IMR-90 (cell line): Measurements from ENCODE around the gene XPR1. TPM values are rescaled to one million over a fixed set of nuclear protein-coding genes. Genes with fewer than 3 reads are reported as not detected.

Experiments
- ATAC-seq: fragments of 200-7000 bp; cut with Tn5 transposase; 2 replicates; pipeline ENCODE4 v1.9.1; 2020; ENCODE audit warnings: low read depth, mild to moderate bottlenecking, moderate library complexity
- BruUV-seq: library from RNA; stranded (reverse); fragments of 400-500 nt; replicated peaks from 2 replicates; lab custom pipeline; 2021; lab: Mats Ljungman, UMichigan
- CTCF ChIA-PET: fragments of 300-600 bp; formaldehyde crosslinking; extraction: SDS; loops from one replicate; lab custom pipeline; 2021; ENCODE audit warnings: antibody characterized with exemption; lab: Yijun Ruan, JAX
- POLR2A ChIA-PET: fragments of 300-600 bp; sonication (Branson Sonifier 250); formaldehyde crosslinking; loops from one replicate; lab custom pipeline; 2022; ENCODE audit warnings: antibody characterized with exemption; ENCODE audit not compliant: unreplicated experiment; lab: Charles Lee
- DNase-seq: peaks from one replicate; pipeline ENCODE4 v3.0.0; 2013
- H2AFZ ChIP-seq: replicated peaks from 2 replicates; pipeline ENCODE3; 2013; ENCODE audit warnings: low read length, mild to moderate bottlenecking; ENCODE audit not compliant: poor library complexity
- H2AK5ac ChIP-seq: 2 replicates; pipeline ENCODE4 v1.6.1; 2013; ENCODE audit warnings: low read depth, low read length, inconsistent platforms
- H2AK9ac ChIP-seq: replicated peaks from 2 replicates; pipeline ENCODE3; 2013; ENCODE audit warnings: mild to moderate bottlenecking, low read depth, low read length, moderate library complexity; ENCODE audit not compliant: poor library complexity
- H2BK120ac ChIP-seq: 2 replicates; pipeline ENCODE4 v1.6.1; 2013; ENCODE audit warnings: low read depth, low read length, inconsistent platforms
- H2BK15ac ChIP-seq: 3 replicates; pipeline ENCODE4 v1.6.1; 2013; ENCODE audit warnings: low read depth, low read length, inconsistent platforms
- H2BK20ac ChIP-seq: 2 replicates; pipeline ENCODE4 v1.6.1; 2013; ENCODE audit warnings: low read depth, mild to moderate bottlenecking, inconsistent platforms, low read length, moderate library complexity
- H2BK5ac ChIP-seq: 2 replicates; pipeline ENCODE4 v1.6.1; 2013; ENCODE audit warnings: mild to moderate bottlenecking, low read depth, low read length, inconsistent platforms; ENCODE audit not compliant: poor library complexity, severe bottlenecking
- H3K14ac ChIP-seq: replicated peaks from 2 replicates; pipeline ENCODE4 v1.6.1; 2013; ENCODE audit warnings: low read depth, low read length, inconsistent platforms
- H3K18ac ChIP-seq: 2 replicates; pipeline ENCODE4 v1.6.1; 2013; ENCODE audit warnings: low read depth, low read length, control low read depth
- H3K23ac ChIP-seq: 2 replicates; pipeline ENCODE4 v1.6.1; 2013; ENCODE audit warnings: low read depth, low read length, inconsistent platforms
- H3K27ac ChIP-seq: 2 replicates; pipeline ENCODE4 v1.5.1; 2013; ENCODE audit warnings: mild to moderate bottlenecking, control low read depth, low read length; ENCODE audit not compliant: insufficient read depth
- H3K27me3 ChIP-seq: 2 replicates; pipeline ENCODE4 v1.6.1; 2013; ENCODE audit warnings: low read length; ENCODE audit not compliant: control insufficient read depth, insufficient read depth
- H3K36me3 ChIP-seq: 2 replicates; pipeline ENCODE4 v1.6.1; 2013; ENCODE audit warnings: low read length, mixed read lengths; ENCODE audit not compliant: control insufficient read depth, insufficient read depth
- H3K4ac ChIP-seq: 2 replicates; pipeline ENCODE4 v1.6.1; 2013; ENCODE audit warnings: low read depth, low read length, inconsistent platforms
- H3K4me1 ChIP-seq: 2 replicates; pipeline ENCODE4 v1.6.1; 2013; ENCODE audit warnings: low read length, mixed read lengths; ENCODE audit not compliant: control insufficient read depth, insufficient read depth
- H3K4me2 ChIP-seq: 2 replicates; pipeline ENCODE4 v1.6.1; 2013; ENCODE audit warnings: low read depth, mild to moderate bottlenecking, control low read depth, low read length, moderate library complexity
- H3K4me3 ChIP-seq: 2 replicates; pipeline ENCODE4 v1.5.1; 2013; ENCODE audit warnings: low read depth, mild to moderate bottlenecking, control low read depth, low read length, moderate library complexity; ENCODE audit not compliant: insufficient read depth
- H3K56ac ChIP-seq: 2 replicates; pipeline ENCODE4 v1.6.1; 2013; ENCODE audit warnings: low read length, inconsistent platforms; ENCODE audit not compliant: insufficient read depth; ENCODE audit errors: extremely low read depth
- H3K79me1 ChIP-seq, 2 experiments: 2 replicates each; pipeline ENCODE4 v1.6.1; 2013; ENCODE audit warnings: low read length in 2 of 2, inconsistent platforms in 1 of 2, low read depth in 1 of 2
- H3K9ac ChIP-seq: 2 replicates; pipeline ENCODE4 v1.6.1; 2013; ENCODE audit warnings: low read depth, low read length, control low read depth
- H3K9me1 ChIP-seq: 2 replicates; pipeline ENCODE4 v1.6.1; 2013; ENCODE audit warnings: low read length, inconsistent platforms; ENCODE audit not compliant: insufficient read depth
- H3K9me3 ChIP-seq: 2 replicates; pipeline ENCODE4 v1.6.1; 2013; ENCODE audit warnings: low read length; ENCODE audit not compliant: control insufficient read depth, insufficient read depth
- H4K20me1 ChIP-seq: 2 replicates; pipeline ENCODE4 v1.6.1; 2013; ENCODE audit warnings: low read length, inconsistent platforms; ENCODE audit not compliant: insufficient read depth
- H4K5ac ChIP-seq: 2 replicates; pipeline ENCODE4 v1.6.1; 2013; ENCODE audit warnings: mild to moderate bottlenecking, low read depth, low read length, control low read depth
- H4K8ac ChIP-seq, 2 experiments: 2 replicates each; pipeline ENCODE4 v1.6.1; 2013; ENCODE audit warnings: low read depth in 2 of 2, low read length in 2 of 2, control low read depth in 1 of 2, inconsistent platforms in 1 of 2
- H4K91ac ChIP-seq: 2 replicates; pipeline ENCODE4 v1.6.1; 2013; ENCODE audit warnings: low read depth, low read length, inconsistent platforms; ENCODE audit not compliant: insufficient read depth
- BHLHE40 ChIP-seq: fragments of 150-350 bp; IDR thresholded peaks from 2 replicates; pipeline ENCODE4 v1.6.1; 2016; ENCODE audit warnings: mild to moderate bottlenecking, low read depth, low read length
- CEBPB ChIP-seq: IDR thresholded peaks from 2 replicates; pipeline ENCODE4 v1.6.1; 2012; ENCODE audit warnings: low read depth, low read length, improper control_type of control experiment
- CHD1 ChIP-seq: IDR thresholded peaks from 2 replicates; pipeline ENCODE4 v1.6.1; 2012; ENCODE audit warnings: low read depth, low read length, improper control_type of control experiment
- CTCF ChIP-seq: conservative IDR thresholded peaks from 2 replicates; pipeline ENCODE4 v1.5.1; 2012; ENCODE audit warnings: mild to moderate bottlenecking, low read depth, low read length, improper control_type of control experiment
- ELK1 ChIP-seq: fragments of 150-350 bp; IDR thresholded peaks from 2 replicates; pipeline ENCODE4 v1.6.1; 2016; ENCODE audit warnings: low read depth, mild to moderate bottlenecking, low read length, moderate library complexity, borderline replicate concordance
- FOS ChIP-seq: fragments of 150-350 bp; IDR thresholded peaks from 2 replicates; pipeline ENCODE4 v1.6.1; 2016; ENCODE audit warnings: low read depth, low read length
- MAFK ChIP-seq: IDR thresholded peaks from 2 replicates; pipeline ENCODE4 v1.6.1; 2012; ENCODE audit warnings: low read depth, low read length, improper control_type of control experiment
- MAZ ChIP-seq: IDR thresholded peaks from 2 replicates; pipeline ENCODE4 v1.6.1; 2012; ENCODE audit warnings: low read depth, mild to moderate bottlenecking, low read length, improper control_type of control experiment, moderate library complexity, borderline replicate concordance
- MXI1 ChIP-seq: IDR thresholded peaks from 2 replicates; pipeline ENCODE4 v1.6.1; 2012; ENCODE audit warnings: low read depth, mild to moderate bottlenecking, low read length, moderate library complexity, borderline replicate concordance
- NFE2L2 ChIP-seq: fragments of 150-350 bp; IDR thresholded peaks from 2 replicates; pipeline ENCODE4 v1.6.1; 2016; ENCODE audit warnings: low read depth, mild to moderate bottlenecking, low read length
- POLR2A ChIP-seq: IDR thresholded peaks from 2 replicates; pipeline ENCODE4 v1.6.1; 2012; ENCODE audit warnings: mild to moderate bottlenecking, low read depth, low read length
- RAD21 ChIP-seq: IDR thresholded peaks from 2 replicates; pipeline ENCODE4 v1.6.1; 2012; ENCODE audit warnings: low read length, improper control_type of control experiment
- RCOR1 ChIP-seq: IDR thresholded peaks from 2 replicates; pipeline ENCODE4 v1.6.1; 2012; ENCODE audit warnings: mild to moderate bottlenecking, low read length, improper control_type of control experiment; ENCODE audit not compliant: insufficient replicate concordance
- SMC3 ChIP-seq: fragments of 150-350 bp; IDR thresholded peaks from 2 replicates; pipeline ENCODE4 v1.6.1; 2016; ENCODE audit warnings: low read depth, mild to moderate bottlenecking, antibody characterized with exemption, low read length, moderate library complexity
- WGBS, 2 experiments: methylation state at CpG; one replicate each; pipeline versions ENCODE4 v1.1.5 to v1.1.7; 2013; ENCODE audit warnings: missing lambda C conversion rate in 2 of 2; ENCODE audit not compliant: insufficient read length in 1 of 2; ENCODE audit errors: extremely low coverage in 2 of 2; 5-methylcytosine and 5-hydroxymethylcytosine counted together
- dilution Hi-C: fragments of 300-500 bp; cut with HindIII; formaldehyde crosslinking; loops from one replicate; pipeline ENCODE4 v1.14.3; 2018; ENCODE audit warnings: low sequenced_read_pairs; ENCODE audit not compliant: unreplicated experiment
- in situ Hi-C: fragments of 300-500 bp; cut with MboI; formaldehyde crosslinking; loops from 3 replicates; pipeline ENCODE4 v1.14.3; 2019; ENCODE audit warnings: low sequenced_read_pairs, inconsistent platforms, mixed read lengths
- intact Hi-C: fragments of 100-400 bp; cut with micrococcal nuclease; formaldehyde crosslinking; loops from 2 replicates; pipeline ENCODE4 v1.10.0; 2022
- polyA plus RNA-seq, 3 experiments: library from polyadenylated mRNA; depleted of rRNA; stranded (reverse); fragments of >200 nt; gene quantifications; 2 replicates each; pipeline ENCODE4 v1.2.3, GENCODE V29; 2012; ENCODE audit warnings: low replicate concordance in 1 of 3
- total RNA-seq: library from RNA; depleted of rRNA; stranded (reverse); fragments of >200 nt; gene quantifications from 2 replicates; pipeline ENCODE4 v1.2.3, GENCODE V29; 2012

XPR1 gene
- total and polyA plus RNA-seq, 2 of the 4 experiments (the other 2 are of a cell fraction): 11.8 to 25.1 TPM

- TF ChIP-seq MAZ (no peak), RAD21 (no peak)
Measured at GRCh38 chr1:180923021-180923841, 291.4 kb downstream of the XPR1 start (continued).

- H3K27ac ChIP-seq: no peak overlapping the region
- in situ Hi-C loops (no loop called here), intact Hi-C loops (no loop called here), dilution Hi-C loops (no loop called here)
- no peaks in the 10 kb centered on the region for H3K9me3 ChIP-seq
- H3K36me3 ChIP-seq: peaks cover 6% of the 10 kb centered on the region; the same call in 1 of the 2 replicates
- no peak for ATAC-seq
- H4K5ac ChIP-seq: no peak overlapping the region
- no peak overlapping the region for H3K23ac ChIP-seq
- no peak overlapping the region for H3K4me3 ChIP-seq
- no peak overlapping the region for H3K14ac ChIP-seq
- H2BK5ac ChIP-seq: no peak overlapping the region
- no peak overlapping the region for H2AK5ac ChIP-seq
- H3K4ac ChIP-seq: no peak overlapping the region
- H3K9ac ChIP-seq: no peak overlapping the region
- H4K91ac ChIP-seq: no peak overlapping the region
- no peak overlapping the region for H3K4me2 ChIP-seq
- H2BK120ac ChIP-seq: no peak overlapping the region
- POLR2A ChIA-PET: no interaction called here
- no TSS peak for BruUV-seq
- 0 out of 2 replicates have a peak, but pooled peaks cover 4% of the 10 kb centered on the region for H3K9me1 ChIP-seq
- H3K79me1 ChIP-seq: peaks cover 0 to 2% of the 10 kb centered on the region in 2 experiments; a peak in 1 of 4 replicates
- H2AK9ac ChIP-seq: no peak overlapping the region
- H4K20me1 ChIP-seq: peaks cover 9% of the 10 kb centered on the region; the same call in 1 of the 2 replicates
- no peak overlapping the region for H2BK15ac ChIP-seq
- H3K56ac ChIP-seq: no peak overlapping the region
- no peaks in the 10 kb centered on the region for H3K27me3 ChIP-seq
- WGBS, 2 experiments: no CpG with 5 or more reads among the region's 4 CpGs
- H3K18ac ChIP-seq: no peak overlapping the region
- peaks cover 16% of the 10 kb centered on the region for H3K4me1 ChIP-seq
- H2AFZ ChIP-seq: no peak overlapping the region
- H2BK20ac ChIP-seq: no peak overlapping the region
- CTCF ChIA-PET: no interaction called here
- no peak for DNase-seq
- no peak overlapping the region for H4K8ac ChIP-seq
- TF ChIP-seq MAFK (no peak), RCOR1 (no peak), NFE2L2 (no peak), FOS (no peak), MXI1 (no peak), ELK1 (no peak), CEBPB (no peak), CTCF (no peak), SMC3 (no peak), BHLHE40 (no peak), POLR2A (no peak), CHD1 (no peak), MAZ (no peak), RAD21 (no peak)
Measured at GRCh38 chr1:180923887-180924286, 292.1 kb downstream of the XPR1 start.
